ENCODE data around the gene CLCNKA.

GRCh38 chr1:16063226-16063829 is 41.5 kb downstream of the CLCNKA start:
- TF ChIP-seq RFX5 (IDR thresholded peaks at IDR 0.05; ENCODE audit: low read length) (no peak), TAF1 (IDR thresholded peaks at IDR 0.05; ENCODE audit: borderline replicate concordance, low read depth, low read length) (no peak), CTCF (IDR thresholded peaks at IDR 0.05) (no peak), TCF12 (IDR thresholded peaks at IDR 0.05) (no peak), SIN3A (IDR thresholded peaks at IDR 0.05; ENCODE audit: borderline replicate concordance, low read depth, low read length) (no peak), MXI1 (IDR thresholded peaks at IDR 0.05; ENCODE audit: low read depth, low read length) (no peak), SMC3 (IDR thresholded peaks at IDR 0.05; ENCODE audit: low read depth, low read length) (no peak), FOXM1 (IDR thresholded peaks at IDR 0.05; ENCODE audit: low read depth) (no peak)
- TF ChIP-seq, protein P1, sequence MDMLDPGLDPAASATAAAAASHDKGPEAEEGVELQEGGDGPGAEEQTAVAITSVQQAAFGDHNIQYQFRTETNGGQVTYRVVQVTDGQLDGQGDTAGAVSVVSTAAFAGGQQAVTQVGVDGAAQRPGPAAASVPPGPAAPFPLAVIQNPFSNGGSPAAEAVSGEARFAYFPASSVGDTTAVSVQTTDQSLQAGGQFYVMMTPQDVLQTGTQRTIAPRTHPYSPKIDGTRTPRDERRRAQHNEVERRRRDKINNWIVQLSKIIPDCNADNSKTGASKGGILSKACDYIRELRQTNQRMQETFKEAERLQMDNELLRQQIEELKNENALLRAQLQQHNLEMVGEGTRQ (IDR thresholded peaks at IDR 0.05; ENCODE audit: borderline replicate concordance, low read depth, low read length) = no peak
- TF ChIP-seq, protein P2, sequence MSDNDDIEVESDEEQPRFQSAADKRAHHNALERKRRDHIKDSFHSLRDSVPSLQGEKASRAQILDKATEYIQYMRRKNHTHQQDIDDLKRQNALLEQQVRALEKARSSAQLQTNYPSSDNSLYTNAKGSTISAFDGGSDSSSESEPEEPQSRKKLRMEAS (IDR thresholded peaks at IDR 0.05; ENCODE audit: low read depth) = no peak
